ENCODE measurements around the gene EMX1.

EMX1 gene

DNA sequence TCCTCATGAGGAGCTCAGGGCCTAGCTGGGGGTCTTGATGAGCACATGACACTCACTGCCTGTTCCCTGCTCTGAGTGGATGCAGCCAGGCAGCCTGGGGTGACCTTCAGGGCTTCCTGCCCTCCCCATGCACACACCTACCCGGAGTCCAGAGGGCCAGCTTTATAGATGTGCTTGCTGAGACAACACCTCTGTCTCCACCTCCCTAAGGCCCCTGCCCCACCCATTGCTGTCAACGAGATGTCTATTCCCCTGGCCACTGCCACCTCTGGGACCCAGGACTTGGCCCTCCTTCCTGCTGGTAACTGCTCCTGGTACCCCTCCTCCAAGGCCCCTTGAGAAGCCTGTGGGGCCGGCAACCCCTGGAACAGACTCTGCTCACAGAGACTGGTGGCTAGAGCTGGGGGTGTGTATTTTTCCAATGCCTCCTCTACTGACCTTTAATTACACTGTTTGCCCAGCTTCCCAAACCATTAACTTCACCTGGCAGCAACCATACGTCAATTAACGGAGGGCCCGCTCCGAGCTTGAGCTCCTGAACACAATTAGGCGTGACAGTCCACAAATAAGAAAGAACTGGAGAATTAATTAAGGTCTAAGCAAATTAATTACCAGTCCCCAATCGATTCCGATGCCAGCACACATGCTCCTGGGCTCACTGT lies 66.3 kb downstream of the EMX1 start (continued):
- TF ChIP-seq ZNF19 (tag by site-specific recombination; IDR thresholded peaks at IDR 0.05; ENCODE audit: low read depth) (no peak), PRDM2 (tag by site-specific recombination; IDR thresholded peaks at IDR 0.05; ENCODE audit: borderline replicate concordance) (no peak), KLF16 (tag by site-specific recombination; IDR thresholded peaks at IDR 0.05) (no peak), ZNF311 (tag by site-specific recombination; IDR thresholded peaks at IDR 0.05; ENCODE audit: borderline replicate concordance) (no peak)

- H3K36me3 ChIP-seq (ENCODE audit: control insufficient read depth in 2 of 2, insufficient read depth in 1 of 2, low read length in 2 of 2) = peaks cover 0 to 3% of the 10 kb centered on the region in 2 experiments; a peak in 1 of 3 replicates
- H3K4me1 ChIP-seq (ENCODE audit: control insufficient read depth, insufficient read depth, low read length) = peaks cover 3% of the 10 kb centered on the region; the same call in 1 of the 2 replicates
- POLR2A ChIA-PET = no interaction called here
- H3K4me3 ChIP-seq (ENCODE audit: low read depth, low read length) = no peak overlapping the region
- no peak overlapping the region for H3K27ac ChIP-seq (ENCODE audit: extremely low read depth, low read depth, low read length)
- TF ChIP-seq SETDB1 (IDR thresholded peaks at IDR 0.05; ENCODE audit: insufficient read length, low read length) (no peak), ZNF501 (tag by site-specific recombination; IDR thresholded peaks at IDR 0.05) (no peak), ZNF707 (tag by site-specific recombination; IDR thresholded peaks at IDR 0.05) (no peak), ZNF654 (tag by site-specific recombination; IDR thresholded peaks at IDR 0.05; ENCODE audit: low read depth) (no peak), ZNF114 (tag by site-specific recombination; IDR thresholded peaks at IDR 0.05) (no peak), ZFP69B (tag by site-specific recombination; IDR thresholded peaks at IDR 0.05) (no peak), ZNF585B (tag by site-specific recombination; IDR thresholded peaks at IDR 0.05) (no peak), TRIM28 (IDR thresholded peaks at IDR 0.05; ENCODE audit: borderline replicate concordance, low read length) (no peak), ZNF510 (tag by site-specific recombination; IDR thresholded peaks at IDR 0.05; ENCODE audit: insufficient replicate concordance) (no peak)
- TF ChIP-seq, protein P1, sequence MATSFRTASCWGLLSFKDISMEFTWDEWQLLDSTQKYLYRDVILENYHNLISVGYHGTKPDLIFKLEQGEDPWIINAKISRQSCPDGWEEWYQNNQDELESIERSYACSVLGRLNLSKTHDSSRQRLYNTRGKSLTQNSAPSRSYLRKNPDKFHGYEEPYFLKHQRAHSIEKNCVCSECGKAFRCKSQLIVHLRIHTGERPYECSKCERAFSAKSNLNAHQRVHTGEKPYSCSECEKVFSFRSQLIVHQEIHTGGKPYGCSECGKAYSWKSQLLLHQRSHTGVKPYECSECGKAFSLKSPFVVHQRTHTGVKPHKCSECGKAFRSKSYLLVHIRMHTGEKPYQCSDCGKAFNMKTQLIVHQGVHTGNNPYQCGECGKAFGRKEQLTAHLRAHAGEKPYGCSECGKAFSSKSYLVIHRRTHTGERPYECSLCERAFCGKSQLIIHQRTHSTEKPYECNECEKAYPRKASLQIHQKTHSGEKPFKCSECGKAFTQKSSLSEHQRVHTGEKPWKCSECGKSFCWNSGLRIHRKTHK (tag by site-specific recombination; IDR thresholded peaks at IDR 0.05) = no peak
- TF ChIP-seq, protein P2, sequence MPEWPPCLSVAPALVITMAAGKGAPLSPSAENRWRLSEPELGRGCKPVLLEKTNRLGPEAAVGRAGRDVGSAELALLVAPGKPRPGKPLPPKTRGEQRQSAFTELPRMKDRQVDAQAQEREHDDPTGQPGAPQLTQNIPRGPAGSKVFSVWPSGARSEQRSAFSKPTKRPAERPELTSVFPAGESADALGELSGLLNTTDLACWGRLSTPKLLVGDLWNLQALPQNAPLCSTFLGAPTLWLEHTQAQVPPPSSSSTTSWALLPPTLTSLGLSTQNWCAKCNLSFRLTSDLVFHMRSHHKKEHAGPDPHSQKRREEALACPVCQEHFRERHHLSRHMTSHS (tag by site-specific recombination; IDR thresholded peaks at IDR 0.05) = no peak
- H3K9me3 ChIP-seq (ENCODE audit: control insufficient read depth, insufficient read depth, low read depth, low read length) = no peaks in the 10 kb centered on the region
- CTCF ChIA-PET = interaction anchor here (0.6 to 2.6 kb wide), 8 partner anchors 8 to 228 kb away, joined by 3 to 18 read pairs (median 3); no protein-coding TSS in a partner anchor
Observed at GRCh38 chr2:72984172-72984671, 66.9 kb downstream of the EMX1 start.

Measured in HEK293 (cell line).